Measurements from ENCODE around the gene CFAP298.

DNA sequence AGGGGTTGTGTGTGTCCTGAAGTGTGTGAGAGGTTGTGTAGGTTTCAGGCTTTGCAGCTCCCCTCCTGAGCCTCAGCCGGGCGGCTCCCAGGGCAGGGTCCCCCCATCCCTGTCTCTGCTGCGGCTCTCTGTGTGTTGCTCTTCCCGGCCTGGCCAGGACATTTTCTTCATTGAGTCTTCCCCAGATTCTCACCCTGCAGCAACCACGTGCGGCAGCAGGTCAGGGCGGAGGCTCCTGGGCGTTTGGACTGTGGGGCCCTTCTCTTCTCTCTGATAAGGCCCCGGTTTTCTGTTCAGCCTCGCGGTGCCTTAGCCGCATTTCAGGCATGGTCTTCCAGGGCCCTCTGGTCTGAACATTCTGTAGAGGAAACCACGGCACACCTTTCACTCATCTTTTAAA lies 25.1 kb downstream of the CFAP298 start:
- TF ChIP-seq CTCF (IDR thresholded peaks at IDR 0.05) (no peak), POLR2A (IDR thresholded peaks at IDR 0.05) (no peak)

All from Peyer's patch (tissue), 4 donors.